Measurements from ENCODE around the gene ATXN7L1.

ATXN7L1 gene, protein sequence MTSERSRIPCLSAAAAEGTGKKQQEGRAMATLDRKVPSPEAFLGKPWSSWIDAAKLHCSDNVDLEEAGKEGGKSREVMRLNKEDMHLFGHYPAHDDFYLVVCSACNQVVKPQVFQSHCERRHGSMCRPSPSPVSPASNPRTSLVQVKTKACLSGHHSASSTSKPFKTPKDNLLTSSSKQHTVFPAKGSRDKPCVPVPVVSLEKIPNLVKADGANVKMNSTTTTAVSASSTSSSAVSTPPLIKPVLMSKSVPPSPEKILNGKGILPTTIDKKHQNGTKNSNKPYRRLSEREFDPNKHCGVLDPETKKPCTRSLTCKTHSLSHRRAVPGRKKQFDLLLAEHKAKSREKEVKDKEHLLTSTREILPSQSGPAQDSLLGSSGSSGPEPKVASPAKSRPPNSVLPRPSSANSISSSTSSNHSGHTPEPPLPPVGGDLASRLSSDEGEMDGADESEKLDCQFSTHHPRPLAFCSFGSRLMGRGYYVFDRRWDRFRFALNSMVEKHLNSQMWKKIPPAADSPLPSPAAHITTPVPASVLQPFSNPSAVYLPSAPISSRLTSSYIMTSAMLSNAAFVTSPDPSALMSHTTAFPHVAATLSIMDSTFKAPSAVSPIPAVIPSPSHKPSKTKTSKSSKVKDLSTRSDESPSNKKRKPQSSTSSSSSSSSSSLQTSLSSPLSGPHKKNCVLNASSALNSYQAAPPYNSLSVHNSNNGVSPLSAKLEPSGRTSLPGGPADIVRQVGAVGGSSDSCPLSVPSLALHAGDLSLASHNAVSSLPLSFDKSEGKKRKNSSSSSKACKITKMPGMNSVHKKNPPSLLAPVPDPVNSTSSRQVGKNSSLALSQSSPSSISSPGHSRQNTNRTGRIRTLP

DNA sequence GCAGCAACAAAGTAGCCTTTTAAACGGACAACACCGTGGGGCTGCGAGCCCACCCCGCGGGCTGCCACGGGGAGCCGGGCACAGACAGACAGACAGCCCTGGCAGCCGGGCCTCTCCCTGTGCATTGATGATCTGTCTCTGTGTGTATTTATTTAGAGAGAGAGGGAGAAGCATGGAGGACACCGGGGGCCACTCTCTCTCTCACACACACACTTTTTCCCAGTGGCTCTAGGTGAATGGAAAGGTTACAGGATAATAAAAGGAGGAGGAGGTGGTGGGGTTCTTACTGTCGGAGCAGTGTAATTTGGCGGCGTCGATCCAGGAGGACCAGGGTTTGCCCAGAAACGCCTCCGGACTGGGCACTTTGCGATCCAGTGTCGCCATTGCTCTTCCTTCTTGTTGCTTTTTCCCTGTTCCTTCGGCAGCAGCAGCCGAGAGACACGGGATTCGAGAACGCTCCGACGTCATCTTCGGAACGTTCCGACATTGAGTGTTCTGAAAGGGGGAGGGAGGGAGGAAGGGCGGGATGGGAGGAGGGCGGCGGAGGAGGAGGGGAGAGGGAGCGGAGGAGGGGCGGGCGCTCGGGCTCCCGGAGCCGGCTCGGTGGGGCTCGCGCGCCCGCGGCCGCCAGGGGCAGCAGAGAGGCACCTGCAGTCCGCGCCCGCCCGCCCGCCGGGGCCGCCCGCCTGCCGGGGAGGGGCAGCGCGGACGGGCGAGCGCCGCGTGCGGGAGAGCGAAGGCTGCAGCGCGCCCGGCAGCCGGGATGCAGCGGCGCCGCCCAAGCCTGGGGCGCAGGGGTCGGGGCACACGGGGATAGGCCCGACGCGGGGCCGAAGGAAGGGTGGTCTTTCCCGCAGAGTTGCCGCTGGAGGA, at the start of gene ATXN7L1:
ATXN7L1 (minus strand) TSS at position 509 of the 873 bp plus-strand sequence; CDS start at position 468, 41 bp downstream.
- DNase-seq = peak; percentile 92

DNA sequence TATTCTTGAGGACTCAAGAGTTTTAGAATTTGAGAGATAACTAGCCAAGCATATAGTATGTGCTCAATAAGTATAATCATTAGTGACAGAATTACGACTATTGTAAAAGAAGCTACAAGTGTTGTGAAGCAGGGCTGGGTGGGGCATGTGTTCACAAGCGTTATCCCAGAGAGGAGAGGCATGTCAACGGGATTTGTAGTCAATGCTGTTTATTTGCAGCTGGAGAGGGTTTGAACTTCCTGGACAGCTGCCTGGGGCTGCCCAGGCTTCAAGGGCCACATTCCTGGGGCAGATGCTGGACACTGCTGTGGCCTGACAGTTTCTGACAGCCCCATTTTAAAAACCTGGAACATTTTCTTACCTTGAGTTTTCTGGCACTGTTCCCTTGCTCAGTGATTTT, 49.7 kb upstream of the ATXN7L1 start:
- no peak for DNase-seq

DNA sequence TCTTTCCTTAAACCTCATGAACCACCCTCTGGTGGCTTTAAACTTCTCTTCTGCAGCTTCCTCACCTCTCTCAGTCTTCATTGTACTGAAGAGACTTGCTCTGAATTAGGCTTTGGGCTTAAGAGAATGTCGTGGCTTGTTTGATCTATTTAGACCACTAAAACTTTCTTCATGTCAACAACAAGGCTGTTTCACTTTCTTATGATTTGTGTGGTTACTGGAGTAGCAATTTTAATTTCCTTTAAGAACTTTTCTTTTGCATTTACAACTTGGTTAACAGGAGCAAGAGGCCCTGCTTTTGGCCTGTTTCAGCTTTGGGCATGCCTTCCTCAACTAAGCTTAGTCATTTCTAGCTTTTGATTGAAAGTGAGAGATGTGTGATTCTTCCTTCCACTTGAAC, 48.5 kb upstream of the ATXN7L1 start:
- DNase-seq = peak; percentile 33

DNA sequence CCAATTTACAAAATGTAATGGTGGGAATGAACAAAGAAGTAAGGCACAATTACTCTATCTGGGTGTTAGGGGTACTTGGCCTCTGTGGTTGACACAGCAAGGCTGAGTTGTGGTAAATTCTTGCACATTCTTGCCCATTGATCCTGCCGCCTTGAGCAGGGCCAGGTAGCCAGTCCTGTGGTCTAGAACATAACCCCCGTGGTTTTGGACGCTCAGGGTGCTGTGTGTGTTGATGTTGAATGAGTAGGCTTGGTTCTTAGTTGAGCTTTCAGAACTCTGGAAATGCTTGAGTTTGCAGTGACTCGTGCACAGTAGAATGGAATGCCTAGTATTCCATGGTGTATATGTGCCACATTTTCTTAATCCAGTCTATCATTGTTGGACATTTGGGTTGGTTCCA, 44.4 kb upstream of the ATXN7L1 start:
- no peak for DNase-seq

DNA sequence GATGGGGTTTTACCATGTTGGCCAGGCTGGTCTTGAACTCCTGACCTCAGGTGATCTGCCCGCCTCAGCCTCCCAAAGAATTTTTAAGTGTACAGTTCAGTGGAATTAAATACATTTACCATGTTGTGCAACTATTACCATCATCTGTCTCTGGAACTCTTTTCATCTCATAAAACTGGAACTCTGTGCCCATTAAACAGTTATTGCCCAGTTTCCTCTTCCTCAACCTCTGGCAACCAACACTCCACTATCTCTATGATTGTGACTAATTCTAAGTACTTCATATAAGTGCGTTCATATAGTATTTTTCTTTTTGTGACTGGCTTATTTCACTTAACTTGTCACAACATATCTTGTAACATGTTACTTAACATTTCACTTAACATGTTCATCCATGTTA, 41.3 kb upstream of the ATXN7L1 start:
- no peak for DNase-seq

DNA sequence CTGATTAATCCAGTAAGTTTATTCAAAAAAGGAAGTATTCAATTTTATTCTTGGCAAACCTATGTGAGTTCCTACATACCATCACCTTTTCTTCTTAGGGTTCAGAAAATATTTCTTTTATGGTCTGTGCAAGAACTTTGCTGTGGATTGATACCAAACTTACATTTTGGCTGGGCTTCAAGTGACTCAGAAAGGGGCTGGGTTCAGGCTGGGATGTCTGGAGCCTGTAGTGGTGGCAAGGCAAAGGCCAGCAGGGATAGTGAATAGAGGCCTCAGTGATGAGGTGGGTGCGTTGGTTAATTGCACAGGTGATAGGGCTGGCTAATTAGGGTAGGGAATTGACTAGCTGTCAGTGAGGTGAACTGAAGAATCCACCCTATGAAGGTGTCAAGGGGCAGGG, 40.2 kb upstream of the ATXN7L1 start:
- no peak for DNase-seq

DNA sequence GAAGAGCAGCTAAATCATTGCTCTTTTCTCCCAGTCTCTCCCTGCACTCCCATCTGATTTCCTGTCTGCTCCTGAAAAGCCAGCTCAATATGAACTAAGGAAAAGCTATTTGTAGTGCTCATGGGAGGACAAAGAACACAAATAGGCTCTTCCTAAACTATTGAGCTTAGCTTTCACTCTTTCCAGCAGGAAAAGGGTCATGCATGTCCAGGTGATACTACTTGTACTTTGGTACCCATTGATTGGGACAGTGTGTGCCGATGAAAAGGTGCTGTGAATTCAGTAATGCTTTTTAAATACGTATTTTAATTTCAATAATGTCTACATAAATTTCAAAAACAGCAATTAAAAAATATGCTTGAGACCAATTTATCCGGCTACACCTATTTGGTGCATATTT, 37.5 kb upstream of the ATXN7L1 start:
- DNase-seq = no peak

DNA sequence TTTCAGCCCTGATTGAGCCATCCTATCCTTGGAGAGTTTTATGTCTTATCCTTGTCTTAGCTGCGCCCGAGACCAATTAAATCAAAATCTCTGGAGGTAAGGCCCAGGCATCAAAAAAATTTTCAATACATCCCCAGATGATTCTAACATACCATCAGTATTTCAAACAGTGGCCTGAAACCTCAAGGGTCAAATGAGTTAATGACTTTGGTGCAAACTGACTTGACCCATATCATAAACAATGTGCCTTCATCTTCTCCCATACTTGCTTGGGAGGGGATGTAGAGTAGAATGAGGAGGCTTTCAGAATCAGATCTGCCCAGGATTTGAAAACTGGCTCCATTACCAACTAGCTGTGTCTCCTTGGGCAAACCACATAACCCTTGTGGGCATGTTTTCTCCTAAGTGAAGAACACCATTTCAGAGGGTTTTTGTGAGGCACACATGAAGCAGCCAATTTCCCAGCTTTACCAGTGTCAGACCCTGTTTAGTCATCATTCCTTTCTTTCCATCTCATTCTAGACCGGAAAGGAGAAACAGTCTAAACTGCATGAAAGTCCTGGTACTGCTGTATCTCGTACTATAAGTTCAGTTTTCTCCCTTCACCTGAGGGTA, 35.7 kb upstream of the ATXN7L1 start:
- DNase-seq = no peak

DNA sequence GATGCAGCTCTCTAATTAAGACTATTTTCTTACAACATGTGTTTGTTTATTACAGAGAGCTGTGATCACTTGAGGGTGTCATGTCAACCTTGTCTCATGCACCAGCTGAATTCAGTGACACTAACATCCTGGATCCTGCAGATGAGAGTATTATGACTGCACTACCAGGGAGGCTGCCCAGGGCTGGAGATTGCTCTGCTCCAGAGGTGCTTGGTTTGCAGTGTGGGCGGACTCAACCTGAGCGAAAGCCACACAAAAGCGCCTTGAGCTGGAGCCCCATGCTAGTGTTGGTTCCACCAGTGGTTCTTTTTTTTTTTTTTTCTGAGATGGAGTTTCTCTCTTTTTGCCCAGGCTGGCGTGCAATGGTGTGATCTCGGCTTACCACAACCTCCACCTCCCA, 33.8 kb upstream of the ATXN7L1 start:
- DNase-seq = no peak

DNA sequence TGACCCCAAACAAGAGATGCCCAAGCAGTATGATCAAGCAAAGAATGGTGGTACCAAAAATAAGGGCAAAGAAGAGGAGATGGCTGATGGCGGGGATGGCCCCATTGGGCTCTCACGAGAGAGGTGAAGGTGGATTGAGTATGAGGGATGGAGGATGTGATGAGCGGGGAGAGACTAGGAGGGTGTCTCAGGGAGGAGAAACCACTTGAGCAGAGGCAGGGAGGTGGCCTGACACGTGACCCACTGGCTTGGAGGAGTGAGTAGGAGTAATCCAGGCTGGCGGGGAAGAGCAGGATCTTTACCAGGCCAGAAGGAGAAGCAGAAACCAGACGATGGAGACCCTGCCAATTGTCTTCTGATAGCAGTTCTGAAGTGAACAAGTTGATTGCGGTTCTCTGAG, 33.3 kb upstream of the ATXN7L1 start:
- DNase-seq = no peak

DNA sequence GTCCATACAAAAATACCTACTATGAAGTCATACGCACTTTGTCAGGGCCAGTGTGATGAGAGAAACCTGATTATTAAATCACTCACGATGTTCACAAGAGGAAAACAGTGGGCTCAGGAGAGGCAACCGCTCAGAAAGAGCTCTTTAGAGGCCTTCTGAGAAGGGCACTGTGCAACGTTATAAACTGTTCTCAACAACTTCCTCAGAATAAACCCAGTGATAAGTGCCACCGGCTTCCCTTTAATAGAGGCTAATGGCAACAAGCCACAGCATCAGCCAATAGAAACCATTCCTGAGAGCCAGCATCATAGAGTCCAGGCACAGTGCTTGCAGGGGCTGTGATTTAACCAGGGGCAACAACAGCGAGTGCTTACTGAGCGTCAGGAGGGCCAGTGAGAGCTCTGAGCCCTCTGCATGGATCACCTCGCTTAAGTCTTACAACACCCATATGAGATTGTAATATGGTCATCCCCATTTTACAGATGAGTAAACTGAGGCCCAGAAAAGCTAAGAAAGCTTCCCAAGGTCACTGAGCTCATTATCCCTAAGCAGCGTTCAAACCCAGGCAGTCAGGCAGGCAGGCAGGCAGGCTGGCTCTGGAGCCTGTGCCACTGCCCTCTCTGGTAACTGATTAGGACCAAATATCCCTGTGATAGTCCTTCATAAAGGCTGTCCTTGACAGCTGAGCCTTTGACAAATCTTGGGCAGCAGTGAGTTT, 30.9 kb upstream of the ATXN7L1 start:
- no peak for DNase-seq

DNA sequence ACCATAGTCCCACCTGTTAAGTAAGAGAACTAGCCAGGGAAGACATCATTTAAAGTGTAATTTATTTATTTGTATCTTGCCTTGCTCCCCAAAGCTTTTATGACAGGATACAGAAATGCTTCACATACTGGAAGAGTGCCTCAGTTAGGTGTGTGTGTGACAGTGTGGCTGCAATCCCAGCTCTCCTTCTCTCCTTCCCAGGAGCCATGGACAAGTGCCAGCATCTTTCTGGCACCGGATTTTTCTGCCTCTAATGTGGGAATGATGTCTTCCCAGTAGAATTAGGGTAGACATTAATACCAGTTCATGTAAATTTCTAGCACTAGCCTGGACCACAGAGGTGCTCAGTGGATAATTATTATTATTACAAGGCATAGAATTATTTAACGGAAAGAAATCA, 30.3 kb upstream of the ATXN7L1 start:
- no peak for DNase-seq

DNA sequence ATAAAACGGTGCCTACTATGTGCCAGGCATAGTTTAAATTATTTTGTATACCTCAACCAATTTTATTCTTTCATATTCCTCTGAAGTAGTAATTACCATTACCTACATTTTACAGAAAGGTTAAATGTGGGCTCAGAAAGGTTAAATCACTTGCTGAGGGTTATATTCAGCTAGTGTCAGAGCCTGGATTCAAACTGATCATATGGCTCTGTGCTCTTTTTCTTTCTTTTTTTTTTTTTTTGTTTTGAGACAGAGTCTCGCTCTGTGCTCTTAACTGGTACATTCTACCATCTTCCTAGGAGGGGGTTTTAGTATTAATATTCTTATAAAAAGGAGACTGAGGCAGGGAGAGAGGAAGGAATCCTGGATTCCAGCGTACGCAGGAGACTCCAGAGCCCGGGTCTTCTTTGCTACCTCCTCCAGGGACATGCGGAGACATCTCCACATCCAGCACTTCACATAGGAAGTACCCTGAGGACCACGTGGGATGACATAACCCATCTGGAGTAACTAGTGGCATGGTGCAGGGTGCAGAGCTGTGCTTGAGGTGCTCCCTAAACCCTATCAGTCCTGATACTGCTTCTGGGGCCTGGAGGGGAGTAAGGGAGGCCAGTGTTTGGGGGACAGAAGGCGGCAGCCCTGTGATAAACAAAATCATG, 29.6 kb upstream of the ATXN7L1 start:
- DNase-seq = no peak

DNA sequence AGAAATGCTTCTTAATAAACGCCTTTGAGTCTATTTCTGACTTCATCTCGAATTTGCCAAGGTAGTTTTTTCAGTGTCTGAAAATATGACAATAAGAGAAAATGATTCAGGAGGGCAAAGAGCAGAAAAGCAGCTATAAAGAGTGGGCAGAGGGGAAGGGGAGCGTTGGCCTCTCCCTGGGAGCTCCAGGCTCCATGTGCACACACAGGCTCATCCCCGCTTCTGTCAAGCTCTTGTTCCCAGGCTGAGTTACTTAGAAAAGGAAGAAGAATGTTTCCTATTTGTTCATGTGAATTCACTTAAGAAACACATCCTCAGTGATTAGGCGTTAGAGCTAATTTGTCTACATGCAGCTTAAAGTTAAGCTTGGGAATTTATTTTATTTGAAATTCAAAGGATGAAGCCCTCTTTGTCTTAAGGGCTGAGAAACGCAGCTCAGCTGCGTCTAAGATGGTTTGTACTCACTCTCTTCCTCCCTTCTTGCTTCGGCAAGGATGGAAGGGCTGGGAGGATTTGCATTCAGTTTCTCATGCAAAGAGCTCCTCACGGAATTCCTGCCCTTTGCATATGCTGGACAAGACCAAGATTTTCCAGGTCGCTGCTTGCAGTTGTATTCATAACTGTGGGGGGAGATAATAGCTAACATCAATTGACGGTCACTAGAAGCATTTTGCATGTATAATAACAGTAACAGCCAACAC, 29.0 kb upstream of the ATXN7L1 start:
- no peak for DNase-seq

DNA sequence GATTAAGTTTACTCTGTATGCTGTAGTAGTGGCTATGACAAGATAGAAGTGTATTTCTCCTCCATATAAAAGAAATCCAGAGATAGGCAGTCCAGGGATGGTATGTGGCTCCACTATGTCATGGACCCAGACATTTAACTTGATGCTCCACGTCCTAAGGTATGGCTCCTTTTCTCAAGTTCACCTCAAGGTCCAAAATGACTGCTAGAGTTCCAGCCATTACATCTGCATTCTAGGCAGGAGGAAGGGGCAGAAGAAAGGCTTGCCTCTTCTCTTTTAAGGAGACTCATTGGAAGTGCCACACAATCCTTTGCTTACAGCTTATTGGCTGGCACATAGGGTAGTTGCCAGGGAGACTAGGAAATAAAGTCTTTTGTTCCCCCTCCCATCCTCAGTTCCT, 27.7 kb upstream of the ATXN7L1 start:
- DNase-seq = no peak

DNA sequence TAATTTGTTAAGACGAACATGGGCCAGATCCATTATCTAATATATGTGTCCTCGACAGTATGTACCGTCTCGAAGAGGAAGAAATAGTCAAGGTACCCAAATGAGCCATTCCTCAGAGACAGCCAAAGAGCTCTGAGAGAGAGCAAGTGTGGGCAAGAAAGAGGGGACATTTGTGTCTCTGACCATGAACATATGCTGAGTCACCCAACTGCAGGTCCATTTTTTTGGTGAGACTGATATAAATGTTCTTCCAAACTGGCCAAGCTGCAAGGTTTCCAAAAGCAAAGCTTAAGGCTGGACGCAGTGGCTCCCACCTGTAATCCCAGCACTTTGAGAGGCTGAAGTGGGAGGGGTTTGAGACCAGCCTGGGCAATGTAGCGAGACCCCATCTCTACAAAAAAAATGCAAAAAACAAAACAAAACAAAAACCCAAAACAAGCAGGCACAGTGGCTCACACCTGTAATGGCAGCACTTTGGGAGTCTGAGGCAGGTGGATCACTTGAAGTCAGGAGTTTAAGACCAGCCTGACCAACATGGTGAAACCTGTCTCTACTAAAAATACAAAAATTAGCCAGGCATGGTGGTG, 26.0 kb upstream of the ATXN7L1 start:
- DNase-seq = no peak

DNA sequence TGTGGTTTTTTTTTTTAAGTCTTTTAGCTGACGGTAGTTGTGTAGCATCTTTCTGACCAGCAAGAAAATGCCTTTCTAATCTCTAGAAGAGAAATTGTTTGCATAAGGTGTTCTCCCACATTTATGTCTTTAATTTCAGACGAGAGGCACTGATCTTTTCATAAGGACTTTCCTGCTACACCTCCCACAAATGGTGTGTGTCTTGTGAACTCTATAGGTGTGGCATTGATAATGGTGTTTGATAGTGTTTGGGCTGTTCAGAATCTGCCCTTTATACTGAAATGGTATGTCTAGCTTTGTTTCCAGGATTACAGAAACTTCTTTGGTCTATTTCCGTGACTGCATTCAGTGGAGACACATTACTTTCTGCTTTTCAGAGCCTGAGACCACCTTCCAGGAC, 21.6 kb upstream of the ATXN7L1 start:
- no peak for DNase-seq

DNA sequence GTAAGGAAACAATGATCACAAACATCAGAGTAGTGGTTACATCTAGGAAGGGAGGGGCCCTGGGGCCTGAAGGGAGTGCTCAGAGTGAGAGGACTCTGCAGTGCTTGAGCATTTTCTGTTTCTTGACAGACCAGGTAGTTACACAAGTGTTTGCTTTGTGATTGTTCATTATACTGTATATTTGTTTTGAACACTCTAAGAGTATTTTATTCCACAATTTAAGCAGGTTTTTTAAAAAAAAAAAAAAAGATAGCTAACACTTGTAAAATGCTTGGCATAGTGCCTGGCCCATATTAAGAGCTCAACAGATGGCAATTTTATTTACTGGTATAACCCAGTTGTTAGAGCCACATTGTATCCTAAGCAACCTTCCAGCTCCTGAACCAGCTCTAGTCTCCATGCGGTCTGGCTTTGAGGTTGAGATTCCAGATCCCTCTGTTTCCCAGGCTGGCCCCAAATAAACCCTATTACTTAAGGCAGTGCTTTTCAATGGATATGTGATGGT, 20.1 kb upstream of the ATXN7L1 start:
- no peak for DNase-seq

DNA sequence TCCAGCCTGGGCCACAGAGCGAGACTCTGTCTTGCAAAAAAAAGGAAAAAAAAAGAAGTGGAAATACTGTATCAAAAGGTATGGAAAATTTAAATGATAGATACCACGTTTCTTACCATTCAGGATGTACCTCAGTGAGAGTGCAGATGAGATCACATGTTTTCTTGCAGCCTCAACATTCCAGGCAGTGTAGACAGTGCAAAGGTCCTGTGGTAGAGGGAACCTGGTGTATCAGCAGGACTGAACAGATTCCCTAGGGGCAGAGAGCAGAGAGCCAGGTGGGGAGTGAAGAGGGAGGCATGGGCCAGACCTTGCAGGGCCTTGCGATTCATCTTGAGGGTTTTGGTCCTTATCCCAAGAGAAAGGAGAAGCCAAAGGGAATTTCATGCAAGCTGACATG, 17.7 kb upstream of the ATXN7L1 start:
- no peak for DNase-seq

DNA sequence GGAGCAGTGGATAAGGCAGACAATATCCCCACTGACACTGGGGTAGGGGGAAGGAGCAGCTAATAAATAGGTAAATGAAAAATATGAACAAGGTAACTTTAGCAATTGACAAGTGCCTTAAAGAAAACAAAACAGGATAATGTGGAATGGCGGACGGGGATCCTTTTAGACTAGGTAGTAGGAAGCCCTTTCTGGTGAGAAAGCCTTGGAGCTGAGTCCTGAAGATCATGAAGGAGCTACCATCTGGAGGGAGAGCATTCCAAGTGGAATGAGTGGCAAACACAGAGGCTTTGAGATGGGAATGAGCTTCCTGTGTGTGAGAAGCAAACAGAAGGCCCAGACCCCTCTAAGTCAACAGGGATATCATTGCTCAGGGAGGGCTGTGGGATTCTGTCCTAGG, 16.0 kb upstream of the ATXN7L1 start:
- DNase-seq = no peak

All from stimulated activated CD8-positive, alpha-beta memory T cell treated with anti-CD3 and anti-CD28 coated beads, Interleukin-4, amount 100 ng/mL, for 48 hours (primary cell).